Measurements from ENCODE around the gene SOX5.

- TF ChIP-seq CTCF (conservative IDR thresholded peaks at IDR 0.05; ENCODE audit: low read length) (no peak), EZH2phosphoT487 (IDR thresholded peaks at IDR 0.05; ENCODE audit: borderline replicate concordance) (no peak)
Measured at GRCh38 chr12:23744696-23745095, 204.8 kb downstream of the SOX5 start.
